HG02759 (cell line): ENCODE data around the gene RGPD8.

Experiments used
- ATAC-seq: cut with Tn5 transposase; IDR thresholded peaks from one replicate; pipeline ENCODE4 v1.9.1; 2021; ENCODE audit warnings: mild to moderate bottlenecking, moderate library complexity; ENCODE audit not compliant: unreplicated experiment

The RGPD8 gene

DNA sequence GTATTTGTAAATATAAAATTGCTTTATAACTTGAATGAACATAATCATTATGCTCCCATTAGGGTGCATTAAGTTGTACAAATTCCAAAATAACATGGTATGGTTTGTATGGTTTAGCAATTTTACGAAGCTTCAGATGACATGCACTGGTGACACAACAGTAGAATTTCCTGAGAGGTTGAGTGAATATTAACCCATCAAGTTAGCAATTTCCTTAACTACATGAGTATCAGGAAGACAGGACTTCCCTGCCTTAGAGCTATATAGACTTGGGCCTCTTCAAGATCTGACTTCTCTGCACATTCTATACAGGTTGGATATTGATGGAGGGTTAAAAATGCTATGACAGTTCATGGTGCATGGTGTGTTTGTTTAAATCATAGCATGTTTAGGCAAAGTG, 97.8 kb downstream of the RGPD8 start:
- ATAC-seq, result no peak

GRCh38 chr2:112332123-112332696, 101.2 kb downstream of the RGPD8 start:
- ATAC-seq, result no peak

- ATAC-seq, result no peak
Measured at GRCh38 chr2:112322919-112323318, 110.5 kb downstream of the RGPD8 start.

DNA sequence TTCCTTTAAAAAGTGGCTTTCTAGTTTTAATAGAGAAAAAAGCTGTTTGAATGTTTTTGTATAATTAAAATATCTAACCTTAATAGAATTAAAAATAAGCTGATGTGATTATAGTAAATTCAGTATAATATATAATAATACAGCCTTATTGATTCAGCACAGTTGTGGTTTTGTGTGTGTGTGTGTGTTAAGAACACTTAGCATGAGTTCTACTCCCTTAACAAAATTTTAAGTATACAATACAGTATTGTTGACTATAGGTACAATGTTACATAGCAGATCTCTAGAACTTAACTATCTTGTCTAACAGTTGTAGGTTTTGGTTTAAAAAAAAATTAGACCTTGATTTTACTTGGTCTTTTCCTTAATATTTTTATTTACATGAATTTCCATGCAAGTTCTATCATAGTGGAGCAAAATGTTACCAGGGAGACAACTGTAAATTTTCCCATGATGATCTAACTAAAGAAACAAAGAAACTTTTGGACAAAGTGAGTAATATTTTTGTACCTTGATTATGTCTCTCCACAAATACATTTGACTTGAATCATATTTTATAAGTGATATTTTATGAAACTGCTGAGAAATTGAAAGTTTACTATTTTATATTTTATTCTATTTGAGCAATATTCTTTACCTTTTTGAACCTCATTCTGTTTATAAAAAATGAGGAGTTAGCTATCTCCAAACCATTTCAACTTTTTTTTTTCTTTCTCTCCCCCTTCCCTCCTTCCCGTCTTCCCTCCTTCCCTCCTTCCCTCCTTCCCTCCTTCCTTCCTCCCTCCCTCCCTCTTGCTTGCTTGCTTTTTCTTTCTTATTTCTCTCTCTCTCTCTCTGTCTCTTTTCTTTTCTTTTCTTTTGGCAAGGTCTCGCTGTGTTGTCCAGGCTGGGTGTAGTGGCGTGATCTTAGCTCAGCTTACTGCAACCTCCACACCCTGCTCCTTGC, 111.8 kb downstream of the RGPD8 start:
- no peak for ATAC-seq
